ENCODE measurements around the gene ATP2B2.
"Not testable (repeated sequence)": the region's sequence is repeated elsewhere in the genome, so short reads cannot be mapped to it uniquely, and the experiment has no call there.

The ATP2B2 gene

GRCh38 chr3:10395671-10396070 is 109.7 kb downstream of the ATP2B2 start:
- DNase-seq = no peak
- in situ Hi-C loops (cut with MboI; ENCODE audit: low pct_unique_long_range_greater_than_20kb, low sequenced_read_pairs) = no loop called here

GRCh38 chr3:10395196-10395595 is 110.2 kb downstream of the ATP2B2 start:
- DNase-seq = no peak
- in situ Hi-C loops (cut with MboI; ENCODE audit: low pct_unique_long_range_greater_than_20kb, low sequenced_read_pairs) = no loop called here

GRCh38 chr3:10394491-10395025 is 110.8 kb downstream of the ATP2B2 start:
- in situ Hi-C loops (cut with MboI; ENCODE audit: low pct_unique_long_range_greater_than_20kb, low sequenced_read_pairs) = no loop called here
- no peak for DNase-seq

GRCh38 chr3:10393514-10393913 is 111.9 kb downstream of the ATP2B2 start:
- in situ Hi-C loops (cut with MboI; ENCODE audit: low pct_unique_long_range_greater_than_20kb, low sequenced_read_pairs) = no loop called here
- DNase-seq = no peak

GRCh38 chr3:10392906-10393461 is 112.4 kb downstream of the ATP2B2 start:
- in situ Hi-C loops (cut with MboI; ENCODE audit: low pct_unique_long_range_greater_than_20kb, low sequenced_read_pairs) = no loop called here
- no peak for DNase-seq

- in situ Hi-C loops (cut with MboI; ENCODE audit: low pct_unique_long_range_greater_than_20kb, low sequenced_read_pairs) = no loop called here
Measured at GRCh38 chr3:10392244-10392643, 113.1 kb downstream of the ATP2B2 start.

GRCh38 chr3:10391391-10391790 is 114.0 kb downstream of the ATP2B2 start:
- in situ Hi-C loops (cut with MboI; ENCODE audit: low pct_unique_long_range_greater_than_20kb, low sequenced_read_pairs) = no loop called here
- DNase-seq = no peak

More at GRCh38 chr3:10392244-10392643, 113.1 kb downstream of the ATP2B2 start:
- no peak for DNase-seq

GRCh38 chr3:10390641-10391373 is 114.6 kb downstream of the ATP2B2 start:
- in situ Hi-C loops (cut with MboI; ENCODE audit: low pct_unique_long_range_greater_than_20kb, low sequenced_read_pairs) = no loop called here
- no peak for DNase-seq

- peak; percentile 80 for DNase-seq
- in situ Hi-C loops (cut with MboI; ENCODE audit: low pct_unique_long_range_greater_than_20kb, low sequenced_read_pairs) = no loop called here
Measured at GRCh38 chr3:10389995-10390394, 115.4 kb downstream of the ATP2B2 start.

- no peak for DNase-seq
- in situ Hi-C loops (cut with MboI; ENCODE audit: low pct_unique_long_range_greater_than_20kb, low sequenced_read_pairs) = no loop called here
Measured at GRCh38 chr3:10389339-10389738, 116.0 kb downstream of the ATP2B2 start.

GRCh38 chr3:10387881-10388609 is 117.3 kb downstream of the ATP2B2 start:
- DNase-seq = no peak
- in situ Hi-C loops (cut with MboI; ENCODE audit: low pct_unique_long_range_greater_than_20kb, low sequenced_read_pairs) = no loop called here

GRCh38 chr3:10386121-10386520 is 119.3 kb downstream of the ATP2B2 start:
- no peak for DNase-seq
- in situ Hi-C loops (cut with MboI; ENCODE audit: low pct_unique_long_range_greater_than_20kb, low sequenced_read_pairs) = no loop called here

- no peak for DNase-seq
- in situ Hi-C loops (cut with MboI; ENCODE audit: low pct_unique_long_range_greater_than_20kb, low sequenced_read_pairs) = no loop called here
Measured at GRCh38 chr3:10384541-10385360, 120.6 kb downstream of the ATP2B2 start.

GRCh38 chr3:10383850-10384248 is 121.5 kb downstream of the ATP2B2 start:
- DNase-seq = no peak
- in situ Hi-C loops (cut with MboI; ENCODE audit: low pct_unique_long_range_greater_than_20kb, low sequenced_read_pairs) = no loop called here

GRCh38 chr3:10382892-10383849 is 122.2 kb downstream of the ATP2B2 start:
- no peak for DNase-seq
- in situ Hi-C loops (cut with MboI; ENCODE audit: low pct_unique_long_range_greater_than_20kb, low sequenced_read_pairs) = no loop called here

GRCh38 chr3:10382445-10382844 is 122.9 kb downstream of the ATP2B2 start:
- in situ Hi-C loops (cut with MboI; ENCODE audit: low pct_unique_long_range_greater_than_20kb, low sequenced_read_pairs); DNase-seq: not testable (repeated sequence)

GRCh38 chr3:10381336-10381735 is 124.0 kb downstream of the ATP2B2 start:
- DNase-seq = no peak
- in situ Hi-C loops (cut with MboI; ENCODE audit: low pct_unique_long_range_greater_than_20kb, low sequenced_read_pairs) = no loop called here

GRCh38 chr3:10380906-10381305 is 124.5 kb downstream of the ATP2B2 start:
- in situ Hi-C loops (cut with MboI; ENCODE audit: low pct_unique_long_range_greater_than_20kb, low sequenced_read_pairs) = no loop called here

More at GRCh38 chr3:10380906-10381305, 124.5 kb downstream of the ATP2B2 start:
- no peak for DNase-seq
